Activated CD8-positive, alpha-beta T cell treated with anti-CD3 and anti-CD28 coated beads for 36 hours (primary cell): ENCODE results near the gene RAP1A. TPM values are rescaled to one million over a fixed set of nuclear protein-coding genes. Genes with fewer than 3 reads are reported as not detected.

Source experiments
- ATAC-seq: fragments of 200-7000 bp; cut with Tn5 transposase; one replicate; pipeline ENCODE4 v1.10.0; 2021; ENCODE audit warnings: mild to moderate bottlenecking, moderate library complexity
- CTCF ChIA-PET: fragments of 350-600 bp; sonication (Branson Sonifier 250); formaldehyde crosslinking; loops from one replicate; lab custom pipeline; 2021; ENCODE audit warnings: antibody characterized with exemption; lab: Charles Lee
- POLR2A ChIA-PET: fragments of 350-600 bp; sonication (Branson Sonifier 250); formaldehyde crosslinking; loops from one replicate; lab custom pipeline; 2021; ENCODE audit warnings: antibody characterized with exemption; lab: Charles Lee
- DNase-seq: peaks from one replicate; pipeline ENCODE4 v3.0.0-alpha.2; 2020
- H3K27ac Mint-ChIP-seq: one replicate; pipeline ENCODE4 v1.8.0; 2021; ENCODE audit warnings: mild to moderate bottlenecking, mixed read lengths
- H3K27me3 Mint-ChIP-seq: one replicate; pipeline ENCODE4 v1.8.0; 2021; ENCODE audit warnings: mixed read lengths
- H3K36me3 Mint-ChIP-seq: one replicate; pipeline ENCODE4 v1.8.0; 2021; ENCODE audit warnings: low read depth, mixed read lengths
- H3K4me1 Mint-ChIP-seq: one replicate; pipeline ENCODE4 v1.8.0; 2021; ENCODE audit warnings: low read depth, mixed read lengths
- H3K4me3 Mint-ChIP-seq: one replicate; pipeline ENCODE4 v1.8.0; 2021; ENCODE audit warnings: mild to moderate bottlenecking, moderate library complexity, mixed read lengths
- H3K9me3 Mint-ChIP-seq: one replicate; pipeline ENCODE4 v1.8.0; 2021; ENCODE audit warnings: mixed read lengths
- intact Hi-C: fragments of 100-400 bp; cut with micrococcal nuclease; formaldehyde crosslinking; loops from one replicate; pipeline ENCODE4 v1.10.0; 2022
- total RNA-seq, 2 experiments: library from RNA; stranded (reverse); gene quantifications; one replicate each; pipeline ENCODE4 v1.2.3, GENCODE V29; 2021
- TF ChIP-seq, protein P1 (sequence below): fragments of 200-600 bp; IDR thresholded peaks from one replicate; pipeline ENCODE4 v1.8.0; 2022; ENCODE audit warnings: antibody characterized with exemption, mild to moderate bottlenecking

The RAP1A gene
- total RNA-seq, 2 experiments from 2014 or later: 197 to 198 TPM

DNA sequence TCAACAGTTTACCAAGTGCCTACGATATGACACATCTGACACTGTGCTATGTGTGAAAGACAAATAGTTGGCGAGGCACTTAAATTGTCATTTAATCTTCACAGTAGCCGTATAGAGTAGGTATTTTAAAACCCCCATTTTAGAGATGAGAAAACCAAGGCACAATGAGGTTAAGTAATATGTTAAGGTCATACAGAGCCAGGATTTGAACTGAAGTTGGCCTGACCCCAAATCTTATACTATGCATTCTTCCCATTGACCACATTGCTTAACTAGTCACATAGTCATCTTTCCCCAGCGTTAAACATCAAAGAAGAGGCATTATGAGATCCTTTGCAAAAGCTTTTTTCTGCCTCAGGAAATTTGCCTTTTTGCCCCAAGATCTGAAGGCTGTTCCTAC lies 115.7 kb downstream of the RAP1A start:
- Mint-ChIP-seq H3K36me3 (no peaks in the 10 kb centered on the region), H3K27ac (no peak overlapping the region), H3K4me3 (no peak overlapping the region), H3K27me3 (peaks cover 14% of the 10 kb centered on the region), H3K9me3 (no peaks in the 10 kb centered on the region), H3K4me1 (peaks cover 13% of the 10 kb centered on the region)
- TF ChIP-seq, protein P1, sequence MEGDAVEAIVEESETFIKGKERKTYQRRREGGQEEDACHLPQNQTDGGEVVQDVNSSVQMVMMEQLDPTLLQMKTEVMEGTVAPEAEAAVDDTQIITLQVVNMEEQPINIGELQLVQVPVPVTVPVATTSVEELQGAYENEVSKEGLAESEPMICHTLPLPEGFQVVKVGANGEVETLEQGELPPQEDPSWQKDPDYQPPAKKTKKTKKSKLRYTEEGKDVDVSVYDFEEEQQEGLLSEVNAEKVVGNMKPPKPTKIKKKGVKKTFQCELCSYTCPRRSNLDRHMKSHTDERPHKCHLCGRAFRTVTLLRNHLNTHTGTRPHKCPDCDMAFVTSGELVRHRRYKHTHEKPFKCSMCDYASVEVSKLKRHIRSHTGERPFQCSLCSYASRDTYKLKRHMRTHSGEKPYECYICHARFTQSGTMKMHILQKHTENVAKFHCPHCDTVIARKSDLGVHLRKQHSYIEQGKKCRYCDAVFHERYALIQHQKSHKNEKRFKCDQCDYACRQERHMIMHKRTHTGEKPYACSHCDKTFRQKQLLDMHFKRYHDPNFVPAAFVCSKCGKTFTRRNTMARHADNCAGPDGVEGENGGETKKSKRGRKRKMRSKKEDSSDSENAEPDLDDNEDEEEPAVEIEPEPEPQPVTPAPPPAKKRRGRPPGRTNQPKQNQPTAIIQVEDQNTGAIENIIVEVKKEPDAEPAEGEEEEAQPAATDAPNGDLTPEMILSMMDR: no peak
- DNase-seq (no peak), ATAC-seq (no peak)
- intact Hi-C loops: no loop called here
- CTCF ChIA-PET: interaction anchor here (1.1 to 5.3 kb wide), 8 partner anchors 12 to 228 kb away, joined by 3 to 47 read pairs (median 8); no protein-coding TSS in a partner anchor
- POLR2A ChIA-PET: interaction anchor here (1.8 kb wide), 1 partner anchor 20 kb away, joined by 6 read pairs; no protein-coding TSS in a partner anchor

DNA sequence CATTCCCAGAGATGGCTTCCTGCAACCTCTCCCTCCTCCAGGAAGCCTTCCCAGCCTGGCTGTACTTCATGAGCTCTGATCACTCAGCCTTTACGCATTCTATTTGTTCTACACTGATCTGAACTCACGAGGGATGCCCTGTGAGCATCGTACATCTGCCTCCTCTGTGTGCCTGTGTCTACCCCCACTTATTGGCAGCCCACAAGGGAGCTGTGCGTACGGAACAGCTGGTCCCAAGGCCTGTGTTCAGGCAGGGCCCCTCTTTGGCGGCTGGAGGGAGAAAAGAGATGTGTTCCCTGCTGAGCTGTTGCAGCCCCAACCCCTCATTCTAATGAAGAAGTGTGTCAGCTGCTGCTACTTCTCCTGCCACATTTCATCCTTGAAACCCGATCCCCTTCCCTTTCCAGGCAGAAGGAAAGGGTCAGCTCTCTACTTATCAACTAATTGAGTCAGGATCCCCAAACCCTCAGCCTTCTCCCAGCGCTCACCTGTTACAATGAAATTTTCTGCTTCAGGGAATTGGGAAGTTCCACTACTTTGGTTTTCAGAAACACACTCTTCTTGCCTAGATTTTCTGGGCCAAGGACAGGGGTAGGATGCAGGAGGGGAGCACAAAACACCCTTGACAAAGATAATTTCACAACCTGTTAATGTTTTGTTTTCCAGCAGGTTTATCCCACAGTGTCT lies 116.4 kb downstream of the RAP1A start:
- TF ChIP-seq, protein P1: no peak
- intact Hi-C loops: no loop called here
- peaks cover 13% of the 10 kb centered on the region for H3K4me1 Mint-ChIP-seq
- no peak for DNase-seq
- CTCF ChIA-PET: interaction anchor here (1.1 to 5.1 kb wide), 5 partner anchors 11 to 228 kb away, joined by 3 to 47 read pairs (median 6); no protein-coding TSS in a partner anchor
- no peak overlapping the region for H3K4me3 Mint-ChIP-seq
- no peak for ATAC-seq
- POLR2A ChIA-PET: interaction anchor here (1.8 kb wide), 1 partner anchor 19 kb away, joined by 6 read pairs; no protein-coding TSS in a partner anchor
- H3K36me3 Mint-ChIP-seq: no peaks in the 10 kb centered on the region
- peaks cover 19% of the 10 kb centered on the region for H3K27me3 Mint-ChIP-seq
- no peak overlapping the region for H3K27ac Mint-ChIP-seq
- no peaks in the 10 kb centered on the region for H3K9me3 Mint-ChIP-seq

DNA sequence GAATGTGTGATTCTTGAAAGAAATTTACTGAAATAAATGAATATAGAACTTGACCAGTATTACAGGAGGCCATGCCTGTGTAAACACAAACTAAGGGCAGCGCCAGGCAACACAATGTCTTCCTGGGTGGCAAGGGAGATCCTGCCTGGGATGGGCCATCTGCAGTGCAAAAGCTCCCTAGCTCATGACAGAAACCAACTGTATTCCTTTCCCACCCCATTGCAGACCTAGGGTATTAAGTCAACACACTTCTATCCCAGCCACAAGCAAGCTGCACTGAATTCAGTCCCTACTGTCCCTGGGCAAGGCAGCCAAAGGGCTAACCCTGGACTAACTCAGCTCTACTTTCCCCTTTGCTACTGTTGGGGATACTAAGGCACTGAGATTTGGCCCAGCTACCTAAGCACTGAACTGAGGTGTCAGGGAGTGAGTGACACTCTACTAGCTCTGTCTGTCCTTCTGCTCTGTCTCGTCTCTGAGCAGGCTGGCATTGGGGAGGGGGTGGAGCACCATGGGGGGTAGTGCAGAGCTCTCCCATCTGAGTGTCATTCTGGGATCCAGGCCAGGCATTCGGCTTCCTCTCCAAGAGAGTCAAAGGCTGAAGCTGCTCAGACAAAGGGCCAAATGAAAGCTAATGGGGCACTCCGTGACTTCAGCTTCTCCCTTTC lies 117.1 kb downstream of the RAP1A start:
- intact Hi-C loops: no loop called here
- no peak for DNase-seq
- TF ChIP-seq, protein P1: no peak
- H3K36me3 Mint-ChIP-seq: no peaks in the 10 kb centered on the region
- POLR2A ChIA-PET: interaction anchor here (0.7 to 2.5 kb wide), 3 partner anchors 18 to 26 kb away, joined by 3 to 8 read pairs (median 6); no protein-coding TSS in a partner anchor
- no peak overlapping the region for H3K27ac Mint-ChIP-seq
- peaks cover 25% of the 10 kb centered on the region for H3K27me3 Mint-ChIP-seq
- H3K4me3 Mint-ChIP-seq: no peak overlapping the region
- CTCF ChIA-PET: interaction anchor here (0.7 to 5.1 kb wide), 6 partner anchors 11 to 229 kb away, joined by 3 to 47 read pairs (median 6); no protein-coding TSS in a partner anchor
- no peaks in the 10 kb centered on the region for H3K9me3 Mint-ChIP-seq
- no peak for ATAC-seq
- peaks cover 13% of the 10 kb centered on the region for H3K4me1 Mint-ChIP-seq

DNA sequence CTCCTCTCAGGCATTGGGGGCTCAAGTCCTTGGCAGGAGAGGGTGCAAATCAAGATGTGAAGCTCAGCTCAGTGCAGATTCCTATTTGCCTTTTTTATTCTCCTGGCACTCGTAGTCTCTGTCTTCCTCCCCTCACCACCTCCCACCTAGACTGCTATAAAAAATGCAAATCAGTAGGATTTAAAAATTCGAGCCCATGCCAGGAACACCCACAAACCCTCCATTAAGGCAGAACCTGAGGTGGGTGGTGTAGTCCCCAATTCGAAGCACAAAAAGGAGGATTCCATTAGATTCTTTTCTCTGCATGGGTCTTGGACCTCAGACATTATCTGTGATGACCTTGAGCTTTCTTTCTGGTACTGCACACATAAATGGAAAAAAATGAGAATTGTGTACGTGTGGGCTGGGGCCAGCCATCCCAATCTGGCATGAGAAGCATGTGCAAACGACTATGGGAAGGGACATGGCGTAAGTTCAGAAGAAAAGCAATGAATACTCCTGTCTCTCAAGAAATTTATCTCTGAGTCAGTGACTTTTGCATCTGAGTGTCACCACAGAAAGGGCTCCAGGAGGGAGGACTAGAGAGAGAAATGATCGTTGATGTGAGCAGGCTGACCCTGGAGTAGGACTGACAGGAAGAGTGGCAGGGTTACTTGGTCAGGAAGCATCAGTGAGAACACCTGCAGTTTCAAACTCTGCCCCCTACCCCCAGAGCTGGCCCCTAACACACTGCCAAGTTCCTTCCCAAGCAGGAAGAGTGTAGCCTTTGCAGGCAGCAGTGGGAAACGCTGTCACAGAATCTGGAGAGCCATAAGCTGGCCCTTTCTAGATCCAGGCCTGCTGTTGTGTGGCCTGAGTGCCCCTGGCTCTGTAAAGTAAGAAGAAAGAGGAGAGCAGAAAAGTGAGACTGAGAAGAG lies 117.9 kb downstream of the RAP1A start:
- Mint-ChIP-seq H3K9me3 (no peaks in the 10 kb centered on the region), H3K27me3 (peaks cover 30% of the 10 kb centered on the region), H3K36me3 (no peaks in the 10 kb centered on the region), H3K4me1 (peaks cover 13% of the 10 kb centered on the region), H3K4me3 (peak overlapping the region; percentile 82), H3K27ac (peak overlapping the region; percentile 6)
- DNase-seq (no peak), ATAC-seq (no peak)
- ChIA-PET CTCF (interaction anchor here (0.7 to 5.1 kb wide), 7 partner anchors 10 to 35 kb away, joined by 3 to 47 read pairs (median 5); no protein-coding TSS in a partner anchor), POLR2A (interaction anchor here (0.7 to 2.9 kb wide), 7 partner anchors 8 to 25 kb away, joined by 3 to 11 read pairs (median 6); no protein-coding TSS in a partner anchor)
- TF ChIP-seq, protein P1: no peak
- intact Hi-C loops: no loop called here
